H9 (cell line): ENCODE data around the gene EXOC3L1. TPM values are rescaled to one million over a fixed set of nuclear protein-coding genes. Genes with fewer than 3 reads are reported as not detected.
A peak's percentile ranks its signal among the peaks of the same experiment; 100 is the strongest.

ENCODE experiments used
- DNase-seq: peaks from one replicate; pipeline ENCODE4 v3.0.0-alpha.2; 2017
- H2AFZ ChIP-seq: one replicate; pipeline ENCODE4 v1.6.1; 2013; ENCODE audit warnings: mild to moderate bottlenecking, low read length, control low read depth, moderate library complexity
- H2AK5ac ChIP-seq: 2 replicates; pipeline ENCODE4 v1.6.1; 2013; ENCODE audit warnings: low read length, control low read depth, mixed read lengths; ENCODE audit not compliant: insufficient read length
- H2BK120ac ChIP-seq: one replicate; pipeline ENCODE4 v1.6.1; 2013; ENCODE audit warnings: low read depth, mild to moderate bottlenecking, low read length, control low read depth, inconsistent platforms; ENCODE audit not compliant: poor library complexity, severe bottlenecking
- H2BK12ac ChIP-seq: 2 replicates; pipeline ENCODE4 v1.6.1; 2013; ENCODE audit warnings: low read length, control low read depth, mixed read lengths, low read depth; ENCODE audit not compliant: insufficient read length
- H2BK15ac ChIP-seq: 2 replicates; pipeline ENCODE4 v1.6.1; 2013; ENCODE audit warnings: low read depth, low read length, control low read depth
- H2BK20ac ChIP-seq: one replicate; pipeline ENCODE4 v1.6.1; 2013; ENCODE audit warnings: low read depth, mild to moderate bottlenecking, low read length, control low read depth, inconsistent platforms; ENCODE audit not compliant: poor library complexity, severe bottlenecking
- H2BK5ac ChIP-seq: 2 replicates; pipeline ENCODE4 v1.6.1; 2013; ENCODE audit warnings: low read length, control low read depth, mixed read lengths; ENCODE audit not compliant: insufficient read length
- H3K14ac ChIP-seq: 2 replicates; pipeline ENCODE4 v1.6.1; 2013; ENCODE audit warnings: low read length, control low read depth; ENCODE audit not compliant: insufficient read depth
- H3K18ac ChIP-seq: 2 replicates; pipeline ENCODE4 v1.6.1; 2013; ENCODE audit warnings: low read depth, mild to moderate bottlenecking, mixed read lengths, low read length, control low read depth; ENCODE audit not compliant: insufficient read length
- H3K23ac ChIP-seq: 2 replicates; pipeline ENCODE4 v1.6.1; 2013; ENCODE audit warnings: low read length, control low read depth, mixed read lengths, low read depth; ENCODE audit not compliant: insufficient read length
- H3K23me2 ChIP-seq: 2 replicates; pipeline ENCODE4 v1.6.1; 2013; ENCODE audit warnings: low read depth, mild to moderate bottlenecking, mixed read lengths, low read length, control low read depth; ENCODE audit not compliant: insufficient read length, poor library complexity, severe bottlenecking
- H3K27ac ChIP-seq: 2 replicates; pipeline ENCODE4 v1.5.1; 2013; ENCODE audit warnings: low read length, control low read depth, mixed read lengths, low read depth; ENCODE audit not compliant: insufficient read length
- H3K27me3 ChIP-seq: 2 replicates; pipeline ENCODE4 v1.6.1; 2013; ENCODE audit warnings: low read length, control low read depth, inconsistent platforms; ENCODE audit not compliant: insufficient read depth
- H3K4ac ChIP-seq: 2 replicates; pipeline ENCODE4 v1.6.1; 2013; ENCODE audit warnings: low read depth, mild to moderate bottlenecking, control low read depth, inconsistent platforms, low read length, moderate library complexity
- H3K4me1 ChIP-seq: 2 replicates; pipeline ENCODE4 v1.6.1; 2013; ENCODE audit warnings: low read length, control low read depth, inconsistent platforms; ENCODE audit not compliant: insufficient read depth
- H3K4me2 ChIP-seq: 2 replicates; pipeline ENCODE4 v1.6.1; 2013; ENCODE audit warnings: low read length, control low read depth, mixed read lengths; ENCODE audit not compliant: insufficient read length, insufficient read depth
- H3K56ac ChIP-seq: 2 replicates; pipeline ENCODE4 v1.6.1; 2013; ENCODE audit warnings: low read depth, mild to moderate bottlenecking, mixed read lengths, low read length, control low read depth; ENCODE audit not compliant: insufficient read length
- H3K79me1 ChIP-seq: 2 replicates; pipeline ENCODE4 v1.6.1; 2013; ENCODE audit warnings: low read depth, mild to moderate bottlenecking, moderate library complexity, low read length, control low read depth, inconsistent platforms; ENCODE audit not compliant: insufficient read depth, poor library complexity, severe bottlenecking
- H3K79me2 ChIP-seq: 2 replicates; pipeline ENCODE4 v1.6.1; 2013; ENCODE audit warnings: low read length, control low read depth, inconsistent platforms; ENCODE audit not compliant: insufficient read depth
- H3K9ac ChIP-seq: 2 replicates; pipeline ENCODE4 v1.6.1; 2013; ENCODE audit warnings: low read length, control low read depth, mixed read lengths; ENCODE audit not compliant: insufficient read length; ENCODE audit errors: extremely low read depth
- H3K9me3 ChIP-seq: one replicate; pipeline ENCODE4 v1.6.1; 2013; ENCODE audit warnings: low read depth, low read length, inconsistent platforms; ENCODE audit not compliant: control insufficient read depth
- H3T11ph ChIP-seq: one replicate; pipeline ENCODE4 v1.6.1; 2013; ENCODE audit warnings: mild to moderate bottlenecking, low read length, control low read depth, inconsistent platforms
- H4K20me1 ChIP-seq: one replicate; pipeline ENCODE4 v1.6.1; 2013; ENCODE audit not compliant: control insufficient read depth, insufficient read length, insufficient read depth
- H4K5ac ChIP-seq: 2 replicates; pipeline ENCODE4 v1.6.1; 2013; ENCODE audit warnings: low read depth, mild to moderate bottlenecking, mixed read lengths, low read length, control low read depth; ENCODE audit not compliant: insufficient read length
- H4K8ac ChIP-seq: replicated peaks from 2 replicates; pipeline ENCODE4 v1.6.1; 2013; ENCODE audit warnings: low read length, control low read depth, mixed read lengths, low read depth; ENCODE audit not compliant: insufficient read length
- H4K91ac ChIP-seq: 2 replicates; pipeline ENCODE4 v1.6.1; 2013; ENCODE audit warnings: low read depth, mild to moderate bottlenecking, moderate library complexity, mixed read lengths, low read length, control low read depth; ENCODE audit not compliant: insufficient read length
- H3K27ac Mint-ChIP-seq, 3 experiments: 2 replicates in 2 of 3; 3 replicates in 1 of 3; pipeline ENCODE4 v1.8.0; 2020 to 2021; ENCODE audit warnings: mixed read lengths in 3 of 3, mild to moderate bottlenecking in 1 of 3, moderate library complexity in 1 of 3
- H3K27me3 Mint-ChIP-seq: 2 replicates; pipeline ENCODE4 v1.8.0; 2021; ENCODE audit warnings: low read depth, mild to moderate bottlenecking, moderate library complexity, mixed read lengths
- H3K36me3 Mint-ChIP-seq, 3 experiments: 2 replicates in 2 of 3; 3 replicates in 1 of 3; pipeline ENCODE4 v1.8.0; 2020 to 2021; ENCODE audit warnings: low read depth in 3 of 3, mixed read lengths in 3 of 3; ENCODE audit not compliant: insufficient read depth in 1 of 3
- H3K4me1 Mint-ChIP-seq, 2 experiments: 2 replicates each; pipeline ENCODE4 v1.8.0; 2020; ENCODE audit warnings: mixed read lengths in 2 of 2
- H3K4me3 Mint-ChIP-seq, 2 experiments: 2 replicates in 1 of 2; 3 replicates in 1 of 2; pipeline ENCODE4 v1.8.0; 2020 to 2021; ENCODE audit warnings: mild to moderate bottlenecking in 2 of 2, mixed read lengths in 2 of 2, moderate library complexity in 1 of 2
- H3K9me3 Mint-ChIP-seq, 2 experiments: 2 replicates in 1 of 2; 3 replicates in 1 of 2; pipeline ENCODE4 v1.8.0; 2020; ENCODE audit warnings: mild to moderate bottlenecking in 2 of 2, mixed read lengths in 2 of 2, moderate library complexity in 1 of 2
- WGBS: extraction: QIAGEN DNeasy Blood & Tissue Kit; methylation state at CpG from one replicate; pipeline ENCODE4 v1.1.7; 2013; ENCODE audit warnings: missing lambda C conversion rate, low lambda C conversion rate, mixed read lengths; ENCODE audit not compliant: insufficient read length; ENCODE audit errors: extremely low coverage; 5-methylcytosine and 5-hydroxymethylcytosine counted together
- total RNA-seq: library from RNA; stranded (reverse); gene quantifications from 2 replicates; pipeline ENCODE4 v1.2.1, GENCODE V29; 2021
- TF ChIP-seq, protein P1 (sequence below): fragments of 200-600 bp; sonication (generic); conservative IDR thresholded peaks from 3 replicates; pipeline ENCODE4 v1.8.0; 2021; ENCODE audit warnings: antibody characterized with exemption, mild to moderate bottlenecking

The EXOC3L1 gene
- total RNA-seq, 1 experiment from 2014 or later = 3.3 TPM

DNA sequence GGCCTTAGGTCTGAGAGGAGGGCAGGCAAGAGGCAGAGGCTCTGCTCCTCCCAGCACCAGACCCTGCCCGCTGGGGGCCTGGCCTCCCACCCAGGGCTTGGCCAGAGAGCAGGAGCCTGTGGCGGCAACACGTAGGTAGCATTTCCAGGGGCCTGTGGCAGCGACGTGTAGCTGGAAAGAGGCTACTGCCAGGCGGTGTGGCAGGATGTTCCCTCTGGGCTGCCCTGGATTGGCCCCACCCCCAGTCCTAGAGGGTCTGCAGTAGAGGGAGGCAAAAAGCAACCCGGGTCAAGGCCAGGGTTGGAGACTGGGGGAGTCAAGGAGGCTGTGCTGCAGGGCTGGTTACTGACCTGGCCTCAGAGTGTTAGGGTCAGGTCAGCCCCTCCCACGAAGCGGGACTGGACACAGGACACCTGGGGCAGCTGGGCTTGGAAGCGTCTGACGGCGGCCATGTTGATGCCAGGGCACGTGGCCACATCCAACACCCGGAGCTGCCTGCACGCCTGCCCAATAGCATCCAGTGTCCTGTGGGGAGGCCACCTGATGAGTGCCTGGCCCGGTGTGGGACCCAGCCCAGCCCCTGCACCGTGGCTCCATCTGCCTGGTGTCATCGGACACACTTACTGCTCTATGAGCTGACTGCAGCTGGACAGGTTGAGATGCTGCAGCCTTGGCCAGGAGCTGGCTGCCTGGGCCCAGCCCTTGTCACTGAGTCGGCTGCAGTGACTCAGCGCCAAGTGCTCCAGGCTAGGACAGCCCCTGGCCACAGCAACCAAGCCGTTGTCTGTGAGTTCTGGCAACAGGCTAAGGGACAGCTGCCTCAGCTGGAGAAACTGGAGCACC is 17.5 kb upstream of the EXOC3L1 start:
- Mint-ChIP-seq H3K4me3 (no peak overlapping the region), H3K9me3 (no peaks in the 10 kb centered on the region), H3K27me3 (peaks cover 14% of the 10 kb centered on the region), H3K27ac (no peak overlapping the region), H3K36me3 (peaks cover 0 to 9% (median 0%) of the 10 kb centered on the region in 3 experiments; a peak in 2 of 7 replicates), H3K4me1 (peaks cover 10 to 12% of the 10 kb centered on the region in 2 experiments; a peak in 3 of 4 replicates)
- no peak overlapping the region for H4K5ac ChIP-seq
- H3K4me1 ChIP-seq = no peaks in the 10 kb centered on the region
- H2AFZ ChIP-seq = no peak overlapping the region
- no peak overlapping the region for H4K8ac ChIP-seq
- H2BK12ac ChIP-seq = no peak overlapping the region
- no peak overlapping the region; the same call in 1 of the 2 replicates for H2BK15ac ChIP-seq
- H3K56ac ChIP-seq = no peak overlapping the region
- H4K20me1 ChIP-seq = no peaks in the 10 kb centered on the region
- no peak overlapping the region for H2BK120ac ChIP-seq
- H3K79me1 ChIP-seq = no peaks in the 10 kb centered on the region
- H3K14ac ChIP-seq = 0 out of 2 replicates have a peak overlapping the region, but pooled peaks have one; percentile 6
- no peak overlapping the region for H3K18ac ChIP-seq
- H3K27me3 ChIP-seq = no peaks in the 10 kb centered on the region; the same call in 1 of the 2 replicates
- no peak overlapping the region for H3K23ac ChIP-seq
- no peak overlapping the region for H3K4ac ChIP-seq
- H2BK20ac ChIP-seq = no peak overlapping the region
- no peaks in the 10 kb centered on the region for H3K79me2 ChIP-seq
- H3K23me2 ChIP-seq = no peaks in the 10 kb centered on the region
- H3K27ac ChIP-seq = no peak overlapping the region
- no peaks in the 10 kb centered on the region for H3K9me3 ChIP-seq
- H2BK5ac ChIP-seq = no peak overlapping the region
- no peak overlapping the region for H2AK5ac ChIP-seq
- H3T11ph ChIP-seq = no peak overlapping the region
- no CpG with 5 or more reads among the region's 21 CpGs for WGBS
- H3K4me2 ChIP-seq = no peak overlapping the region
- no peak overlapping the region for H4K91ac ChIP-seq
- TF ChIP-seq, protein P1, sequence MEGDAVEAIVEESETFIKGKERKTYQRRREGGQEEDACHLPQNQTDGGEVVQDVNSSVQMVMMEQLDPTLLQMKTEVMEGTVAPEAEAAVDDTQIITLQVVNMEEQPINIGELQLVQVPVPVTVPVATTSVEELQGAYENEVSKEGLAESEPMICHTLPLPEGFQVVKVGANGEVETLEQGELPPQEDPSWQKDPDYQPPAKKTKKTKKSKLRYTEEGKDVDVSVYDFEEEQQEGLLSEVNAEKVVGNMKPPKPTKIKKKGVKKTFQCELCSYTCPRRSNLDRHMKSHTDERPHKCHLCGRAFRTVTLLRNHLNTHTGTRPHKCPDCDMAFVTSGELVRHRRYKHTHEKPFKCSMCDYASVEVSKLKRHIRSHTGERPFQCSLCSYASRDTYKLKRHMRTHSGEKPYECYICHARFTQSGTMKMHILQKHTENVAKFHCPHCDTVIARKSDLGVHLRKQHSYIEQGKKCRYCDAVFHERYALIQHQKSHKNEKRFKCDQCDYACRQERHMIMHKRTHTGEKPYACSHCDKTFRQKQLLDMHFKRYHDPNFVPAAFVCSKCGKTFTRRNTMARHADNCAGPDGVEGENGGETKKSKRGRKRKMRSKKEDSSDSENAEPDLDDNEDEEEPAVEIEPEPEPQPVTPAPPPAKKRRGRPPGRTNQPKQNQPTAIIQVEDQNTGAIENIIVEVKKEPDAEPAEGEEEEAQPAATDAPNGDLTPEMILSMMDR = no peak
- no peak overlapping the region for H3K9ac ChIP-seq
- no peak for DNase-seq
